Heart left ventricle (tissue), 13 donors: ENCODE data around the gene CCR9.

ENCODE experiments used
- POLR2A ChIP-seq, 2 donors: fragments of 450-650 bp; IDR thresholded peaks; one replicate each; pipeline ENCODE4 v1.6.1; 2017; ENCODE audit warnings: antibody characterized with exemption in 2 of 2, mild to moderate bottlenecking in 2 of 2, moderate library complexity in 2 of 2
- TF ChIP-seq, protein P1 (sequence below), 12 donors: fragments of 200-600 bp; sonication (generic) in 4 of 12; IDR thresholded peaks; one replicate each; pipeline versions ENCODE4 v1.5.0 to v1.8.0; 2018 to 2022; ENCODE audit warnings: antibody characterized with exemption in 12 of 12, mild to moderate bottlenecking in 5 of 12
- donor health status: ischemic (EF 13 %, LVEDD 7.1; RV severe dilation, severe dysfunction).
- donor health status: DM: no; HTN: yes; CAD: no.
- donor health status: DM: no; HTN: no; CAD: no.
- donor health status: ischemic (EF 25% LVEDD 6.9; RV normal size, moderate dysfunction).
- donor health status: ischemic (EF 25% LVEDD 5.7; RV mildly dilated, moderate dysfunction).
- donor health status: ischemic (EF 35%, LVEDD 5.7; RV mildly dilated, moderate dysfunction).
- donor health status: nonischemic (EF 11% LVEDD 7.7; RV severe dilation, severe dysfunction).
- donor health status: DM: yes; HTN: yes; CAD: no.
- donor health status: PGD.
- donor health status: ischemic (EF 29% LVEDD 5.4; RV normal size, mild dysfunction).
- donor health status: nonischemic (EF 23%, LVEDD 6.1; RV moderate dilation, normal function).

- TF ChIP-seq, protein P1, sequence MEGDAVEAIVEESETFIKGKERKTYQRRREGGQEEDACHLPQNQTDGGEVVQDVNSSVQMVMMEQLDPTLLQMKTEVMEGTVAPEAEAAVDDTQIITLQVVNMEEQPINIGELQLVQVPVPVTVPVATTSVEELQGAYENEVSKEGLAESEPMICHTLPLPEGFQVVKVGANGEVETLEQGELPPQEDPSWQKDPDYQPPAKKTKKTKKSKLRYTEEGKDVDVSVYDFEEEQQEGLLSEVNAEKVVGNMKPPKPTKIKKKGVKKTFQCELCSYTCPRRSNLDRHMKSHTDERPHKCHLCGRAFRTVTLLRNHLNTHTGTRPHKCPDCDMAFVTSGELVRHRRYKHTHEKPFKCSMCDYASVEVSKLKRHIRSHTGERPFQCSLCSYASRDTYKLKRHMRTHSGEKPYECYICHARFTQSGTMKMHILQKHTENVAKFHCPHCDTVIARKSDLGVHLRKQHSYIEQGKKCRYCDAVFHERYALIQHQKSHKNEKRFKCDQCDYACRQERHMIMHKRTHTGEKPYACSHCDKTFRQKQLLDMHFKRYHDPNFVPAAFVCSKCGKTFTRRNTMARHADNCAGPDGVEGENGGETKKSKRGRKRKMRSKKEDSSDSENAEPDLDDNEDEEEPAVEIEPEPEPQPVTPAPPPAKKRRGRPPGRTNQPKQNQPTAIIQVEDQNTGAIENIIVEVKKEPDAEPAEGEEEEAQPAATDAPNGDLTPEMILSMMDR (IDR thresholded peaks at IDR 0.05): no peak
- no peak for TF ChIP-seq POLR2A (IDR thresholded peaks at IDR 0.05)
Measured at GRCh38 chr3:45873036-45873435, 13.3 kb upstream of the CCR9 start.
